Activated T-helper 1 cell treated with anti-CD3 and anti-CD28 coated beads, Interleukin-12 subunit alpha, Interleukin-12 subunit beta, Interleukin-2, Interleukin-4 antibody, amounts not matched to agents 30 ng/mL and 10 ng/mL and 1 ng/mL, durations not matched to agents 14 hours and 24 hours and 36 hours (primary cell): ENCODE results near the gene CCDC15. TPM values are rescaled to one million over a fixed set of nuclear protein-coding genes. Genes with fewer than 3 reads are reported as not detected.

Experiments
- DNase-seq: peaks from one replicate; pipeline ENCODE4 v3.0.0; 2021; ENCODE audit warnings: low spot score
- H3K27ac Mint-ChIP-seq: one replicate; pipeline ENCODE4 v1.8.0; 2021; ENCODE audit warnings: mild to moderate bottlenecking, mixed read lengths
- H3K27me3 Mint-ChIP-seq: one replicate; pipeline ENCODE4 v1.8.0; 2022; ENCODE audit warnings: mild to moderate bottlenecking, moderate library complexity, mixed read lengths; ENCODE audit not compliant: insufficient read depth
- H3K36me3 Mint-ChIP-seq: one replicate; pipeline ENCODE4 v1.8.0; 2021; ENCODE audit warnings: low read depth, mixed read lengths
- H3K4me1 Mint-ChIP-seq: one replicate; pipeline ENCODE4 v1.8.0; 2021; ENCODE audit warnings: low read depth, mixed read lengths
- H3K4me3 Mint-ChIP-seq: one replicate; pipeline ENCODE4 v1.8.0; 2021; ENCODE audit warnings: mild to moderate bottlenecking, moderate library complexity, mixed read lengths
- H3K9me3 Mint-ChIP-seq: one replicate; pipeline ENCODE4 v1.8.0; 2021; ENCODE audit warnings: mixed read lengths
- intact Hi-C: fragments of 100-400 bp; cut with micrococcal nuclease; formaldehyde crosslinking; loops from one replicate; pipeline ENCODE4 v1.15.1; 2024
- total RNA-seq: library from RNA; stranded (reverse); gene quantifications from 2 replicates; pipeline ENCODE4 v1.2.3, GENCODE V29; 2022

Gene CCDC15
- 3.1 and 3.4 TPM in 2 replicates for total RNA-seq

- no peak within 1 kb of the TSS for H3K27ac Mint-ChIP-seq
- no peaks in the 10 kb centered on the region for H3K36me3 Mint-ChIP-seq
- H3K4me3 Mint-ChIP-seq, result no peak within 1 kb of the TSS
- H3K4me1 Mint-ChIP-seq, result no peaks in the 10 kb centered on the region
- peak; percentile 95 for DNase-seq
- H3K27me3 Mint-ChIP-seq, result no peaks in the 10 kb centered on the region
- H3K9me3 Mint-ChIP-seq, result peaks cover 9% of the 10 kb centered on the region
- intact Hi-C loops, result loop anchor here (1.0 to 10.0 kb wide), 16 partner anchors 33 to 1212 kb away; partner anchors contain the start of genes CDON, HYLS1, MSANTD2 and PUS3
Measured at GRCh38 chr11:124953753-124954589, at the start of gene CCDC15. CCDC15 (plus strand) TSS chr11:124954202; CDS start chr11:124954733, 531 bp downstream.

GRCh38 chr11:124915541-124916369 lies 38.2 kb upstream of the CCDC15 start:
- peaks cover 4% of the 10 kb centered on the region for H3K27me3 Mint-ChIP-seq
- H3K4me3 Mint-ChIP-seq, result no peak overlapping the region
- peaks cover 15% of the 10 kb centered on the region for H3K9me3 Mint-ChIP-seq
- H3K36me3 Mint-ChIP-seq, result peaks cover 2% of the 10 kb centered on the region
- no peaks in the 10 kb centered on the region for H3K4me1 Mint-ChIP-seq
- H3K27ac Mint-ChIP-seq, result no peak overlapping the region
- DNase-seq, result no peak
- intact Hi-C loops, result no loop called here

- no peak overlapping the region for H3K27ac Mint-ChIP-seq
- H3K27me3 Mint-ChIP-seq, result peaks cover 4% of the 10 kb centered on the region
- DNase-seq, result no peak
- intact Hi-C loops, result no loop called here
- H3K4me3 Mint-ChIP-seq, result no peak overlapping the region
- no peaks in the 10 kb centered on the region for H3K4me1 Mint-ChIP-seq
- H3K9me3 Mint-ChIP-seq, result peaks cover 14% of the 10 kb centered on the region
- peaks cover 2% of the 10 kb centered on the region for H3K36me3 Mint-ChIP-seq
Measured at GRCh38 chr11:124916370-124916710, 37.7 kb upstream of the CCDC15 start.

GRCh38 chr11:124917115-124917637 lies 36.8 kb upstream of the CCDC15 start:
- H3K4me1 Mint-ChIP-seq, result no peaks in the 10 kb centered on the region
- peaks cover 4% of the 10 kb centered on the region for H3K27me3 Mint-ChIP-seq
- H3K4me3 Mint-ChIP-seq, result no peak overlapping the region
- intact Hi-C loops, result no loop called here
- peaks cover 6% of the 10 kb centered on the region for H3K9me3 Mint-ChIP-seq
- H3K27ac Mint-ChIP-seq, result no peak overlapping the region
- peaks cover 2% of the 10 kb centered on the region for H3K36me3 Mint-ChIP-seq
- no peak for DNase-seq

- H3K9me3 Mint-ChIP-seq, result no peaks in the 10 kb centered on the region
- H3K27ac Mint-ChIP-seq, result no peak within 1 kb of the TSS
- intact Hi-C loops, result no loop called here
- H3K36me3 Mint-ChIP-seq, result peaks cover 2% of the 10 kb centered on the region
- peaks cover 10% of the 10 kb centered on the region for H3K27me3 Mint-ChIP-seq
- DNase-seq, result no peak
- H3K4me1 Mint-ChIP-seq, result peaks cover 10% of the 10 kb centered on the region
- H3K4me3 Mint-ChIP-seq, result no peak within 1 kb of the TSS
Measured at GRCh38 chr11:124918950-124919349, 35.1 kb upstream of the CCDC15 start, which contains the start of gene HEPN1. HEPN1 (plus strand) TSS chr11:124919250.

GRCh38 chr11:124919898-124920297 lies 34.1 kb upstream of the CCDC15 start:
- H3K4me1 Mint-ChIP-seq, result peaks cover 10% of the 10 kb centered on the region
- H3K27ac Mint-ChIP-seq, result no peak overlapping the region
- H3K36me3 Mint-ChIP-seq, result peaks cover 2% of the 10 kb centered on the region
- no peak for DNase-seq
- peaks cover 8% of the 10 kb centered on the region for H3K27me3 Mint-ChIP-seq
- no peak overlapping the region for H3K4me3 Mint-ChIP-seq
- intact Hi-C loops, result loop anchor here (1.0 to 2.0 kb wide), 3 partner anchors 35 to 298 kb away; partner anchors contain the start of genes CCDC15 and TBRG1
- no peaks in the 10 kb centered on the region for H3K9me3 Mint-ChIP-seq

- Mint-ChIP-seq H3K27ac (no peak overlapping the region), H3K27me3 (peaks cover 8% of the 10 kb centered on the region), H3K36me3 (peaks cover 2% of the 10 kb centered on the region), H3K4me1 (peaks cover 10% of the 10 kb centered on the region), H3K9me3 (no peaks in the 10 kb centered on the region), H3K4me3 (no peak overlapping the region)
- intact Hi-C loops, result loop anchor here (1.0 to 2.0 kb wide), 3 partner anchors 34 to 298 kb away; partner anchors contain the start of genes CCDC15 and TBRG1
- DNase-seq, result no peak
Measured at GRCh38 chr11:124920356-124920755, 33.6 kb upstream of the CCDC15 start.

GRCh38 chr11:124920870-124921609 lies 33.0 kb upstream of the CCDC15 start:
- no peak overlapping the region for H3K27ac Mint-ChIP-seq
- H3K9me3 Mint-ChIP-seq, result no peaks in the 10 kb centered on the region
- peak; percentile 62 for DNase-seq
- peaks cover 10% of the 10 kb centered on the region for H3K4me1 Mint-ChIP-seq
- H3K27me3 Mint-ChIP-seq, result peaks cover 8% of the 10 kb centered on the region
- intact Hi-C loops, result loop anchor here (1.0 to 2.0 kb wide), 3 partner anchors 34 to 299 kb away; partner anchors contain the start of genes CCDC15 and TBRG1
- peaks cover 2% of the 10 kb centered on the region for H3K36me3 Mint-ChIP-seq
- H3K4me3 Mint-ChIP-seq, result no peak overlapping the region

- intact Hi-C loops, result no loop called here
- Mint-ChIP-seq H3K27me3 (peaks cover 8% of the 10 kb centered on the region), H3K36me3 (peaks cover 2% of the 10 kb centered on the region), H3K4me1 (peaks cover 10% of the 10 kb centered on the region), H3K9me3 (no peaks in the 10 kb centered on the region), H3K27ac (no peak overlapping the region), H3K4me3 (no peak overlapping the region)
- DNase-seq, result no peak
Measured at GRCh38 chr11:124922831-124923230, 31.2 kb upstream of the CCDC15 start.

GRCh38 chr11:124923296-124923695 lies 30.7 kb upstream of the CCDC15 start:
- no peak for DNase-seq
- intact Hi-C loops, result no loop called here
- Mint-ChIP-seq H3K27me3 (peaks cover 8% of the 10 kb centered on the region), H3K36me3 (peaks cover 2% of the 10 kb centered on the region), H3K9me3 (no peaks in the 10 kb centered on the region), H3K4me1 (peaks cover 10% of the 10 kb centered on the region), H3K4me3 (no peak overlapping the region), H3K27ac (no peak overlapping the region)

GRCh38 chr11:124928942-124929665 lies 24.9 kb upstream of the CCDC15 start:
- no peak overlapping the region for H3K27ac Mint-ChIP-seq
- no peaks in the 10 kb centered on the region for H3K27me3 Mint-ChIP-seq
- no peak overlapping the region for H3K4me3 Mint-ChIP-seq
- intact Hi-C loops, result no loop called here
- DNase-seq, result no peak
- peaks cover 8% of the 10 kb centered on the region for H3K4me1 Mint-ChIP-seq
- no peaks in the 10 kb centered on the region for H3K9me3 Mint-ChIP-seq
- no peaks in the 10 kb centered on the region for H3K36me3 Mint-ChIP-seq

GRCh38 chr11:124930799-124931198 lies 23.2 kb upstream of the CCDC15 start:
- no peaks in the 10 kb centered on the region for H3K9me3 Mint-ChIP-seq
- no peak overlapping the region for H3K27ac Mint-ChIP-seq
- no peaks in the 10 kb centered on the region for H3K36me3 Mint-ChIP-seq
- peaks cover 8% of the 10 kb centered on the region for H3K4me1 Mint-ChIP-seq
- no peak for DNase-seq
- H3K4me3 Mint-ChIP-seq, result no peak overlapping the region
- no peaks in the 10 kb centered on the region for H3K27me3 Mint-ChIP-seq
- intact Hi-C loops, result no loop called here
